Activated effector memory CD4-positive, alpha-beta T cell treated with anti-CD3 and anti-CD28 coated beads, Interleukin-2, amount 50 U/mL, for 16 hours (primary cell): Measurements from ENCODE around the gene PTGIS.
A peak's percentile ranks its signal among the peaks of the same experiment; 100 is the strongest.
"Not testable (repeated sequence)": the region's sequence is repeated elsewhere in the genome, so short reads cannot be mapped to it uniquely, and the experiment has no call there.

ENCODE experiments used
- DNase-seq: peaks from one replicate; pipeline ENCODE4 v3.0.0-alpha.2; 2020

PTGIS gene

DNA sequence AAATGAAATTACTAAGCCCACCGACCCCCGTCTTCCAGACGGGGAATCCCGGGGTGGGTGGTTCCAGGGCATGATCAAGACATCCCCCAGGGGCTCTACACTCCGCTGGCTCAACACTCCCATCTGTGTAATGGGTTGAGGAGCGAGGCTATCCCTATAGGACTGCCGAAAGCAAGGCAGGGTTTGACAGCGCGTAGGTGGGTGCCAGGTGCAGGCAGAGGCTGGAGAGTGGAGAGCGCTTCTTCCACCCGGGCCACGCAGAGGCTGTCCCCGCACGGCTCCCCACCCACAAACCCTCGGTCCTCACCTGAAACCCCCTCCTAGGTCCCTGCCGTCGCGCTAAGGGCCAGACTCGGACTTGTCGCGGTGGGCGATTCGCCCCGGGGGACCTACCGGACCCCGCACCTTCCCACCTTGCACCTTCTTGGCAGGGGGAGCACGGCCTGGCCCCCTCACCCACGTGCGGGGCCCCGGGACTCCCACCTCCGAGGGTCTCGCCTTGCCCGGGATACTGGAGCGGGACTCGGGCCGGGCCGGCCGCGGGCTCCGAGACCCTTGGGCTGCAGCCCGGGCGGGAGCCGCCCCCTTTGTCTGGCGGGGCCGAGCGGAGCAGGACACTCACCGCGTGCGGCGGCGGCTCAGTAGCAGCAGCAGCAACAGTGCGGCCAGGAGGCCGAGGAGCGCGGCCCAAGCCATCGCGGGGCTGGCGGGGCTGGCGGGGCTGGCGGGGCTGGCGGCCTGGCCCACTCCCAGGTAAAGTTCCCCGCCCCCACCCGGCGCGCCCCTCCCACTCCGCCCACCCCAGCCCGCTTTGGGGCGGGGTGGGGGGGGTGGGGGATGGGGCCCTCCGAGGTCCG lies at the start of gene PTGIS:
Gene PTGIS (minus strand): TSS at position 717 of the 857 bp plus-strand sequence. CDS start 21 bp downstream, at position 696.
- DNase-seq, result peak; percentile 62

DNA sequence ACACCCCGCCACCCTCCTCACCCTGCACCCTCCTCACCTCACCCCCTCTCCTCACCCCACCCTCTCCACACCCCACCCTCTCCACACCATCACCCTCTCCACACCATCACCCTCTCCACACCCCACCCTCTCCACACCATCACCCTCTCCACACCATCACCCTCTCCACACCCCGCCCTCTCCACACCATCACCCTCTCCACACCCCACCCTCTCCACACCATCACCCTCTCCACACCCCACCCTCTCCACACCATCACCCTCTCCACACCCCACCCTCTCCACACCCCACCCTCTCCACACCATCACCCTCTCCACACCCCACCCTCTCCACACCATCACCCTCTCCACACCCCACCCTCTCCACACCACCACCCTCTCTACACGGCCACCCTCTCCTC lies 49.5 kb upstream of the PTGIS start:
- not testable (repeated sequence) for DNase-seq

DNA sequence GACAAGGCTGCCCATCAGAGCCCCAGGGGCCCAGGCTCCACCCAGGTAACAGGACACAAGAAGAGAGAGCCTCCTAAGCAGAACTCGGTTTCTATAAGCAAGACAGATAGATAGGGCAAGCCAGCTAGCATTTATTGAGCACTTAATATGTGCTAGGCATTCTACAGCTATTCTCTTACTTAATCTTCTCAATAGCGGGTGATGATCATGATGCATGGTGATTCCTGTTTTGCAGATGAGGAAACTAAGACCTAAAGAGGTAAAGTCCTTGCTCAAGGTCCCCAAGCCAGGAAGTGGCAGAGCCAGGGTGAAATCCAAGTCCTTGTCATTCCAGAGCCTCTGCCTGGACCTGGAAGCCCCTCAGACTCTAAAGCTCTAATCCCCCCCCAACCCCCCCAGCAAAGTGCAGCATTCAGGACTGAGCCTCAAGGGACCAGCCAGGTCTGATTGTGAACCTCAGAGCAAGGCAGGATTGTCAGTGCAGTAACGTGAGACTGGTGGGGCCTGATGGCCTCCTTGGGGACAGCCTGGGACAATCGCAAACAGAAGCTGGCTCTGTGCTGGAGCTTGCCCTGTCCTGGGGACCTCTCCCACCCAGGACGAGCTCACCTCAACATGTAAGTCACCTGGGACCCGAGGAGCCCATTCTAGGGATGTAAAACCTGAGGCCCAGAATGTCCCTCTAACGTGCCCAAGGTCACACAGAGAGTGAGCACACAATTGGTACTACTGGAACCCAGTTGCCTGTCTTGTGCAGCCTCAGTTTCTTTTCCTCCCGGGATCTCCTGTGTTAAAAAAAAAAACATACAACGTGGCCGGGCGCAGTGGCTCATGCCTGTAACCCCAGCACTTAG lies 48.4 kb upstream of the PTGIS start:
- no peak for DNase-seq

DNA sequence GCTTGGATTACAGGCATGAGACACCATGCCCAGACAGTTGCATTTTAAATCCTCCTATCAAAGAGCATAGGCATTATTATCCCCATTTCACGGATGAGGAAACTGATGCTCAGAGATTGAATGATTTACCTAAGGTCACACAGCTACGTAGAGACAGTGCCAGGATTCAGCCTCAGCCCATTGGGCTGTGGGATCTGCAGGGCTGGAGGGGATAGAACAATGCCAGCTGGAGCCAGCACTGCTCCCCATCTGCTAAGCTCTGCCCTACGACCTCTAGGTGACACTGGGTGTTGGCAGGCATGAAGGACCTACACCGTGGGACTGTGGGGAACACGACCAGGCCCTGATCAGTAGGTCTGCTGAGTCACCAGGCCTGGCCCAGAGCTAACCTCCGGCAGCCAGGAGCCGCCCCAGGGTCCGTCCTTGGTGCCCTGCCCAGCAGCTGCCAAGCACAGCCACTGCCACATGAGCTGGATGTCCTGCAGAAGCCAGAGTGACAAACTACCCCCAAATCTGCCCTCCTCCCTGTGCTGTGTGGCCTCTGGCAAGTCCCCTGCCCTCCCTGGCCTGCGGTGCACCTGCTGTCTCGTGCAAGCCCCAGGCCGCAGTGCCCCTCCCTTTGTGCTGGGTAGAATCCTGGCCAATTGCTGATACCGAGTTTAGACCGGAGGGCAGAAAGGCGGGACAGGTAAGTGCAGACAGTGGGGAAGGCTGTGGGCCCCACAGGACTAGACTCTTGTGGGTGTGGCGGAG lies 47.6 kb upstream of the PTGIS start:
- no peak for DNase-seq

DNA sequence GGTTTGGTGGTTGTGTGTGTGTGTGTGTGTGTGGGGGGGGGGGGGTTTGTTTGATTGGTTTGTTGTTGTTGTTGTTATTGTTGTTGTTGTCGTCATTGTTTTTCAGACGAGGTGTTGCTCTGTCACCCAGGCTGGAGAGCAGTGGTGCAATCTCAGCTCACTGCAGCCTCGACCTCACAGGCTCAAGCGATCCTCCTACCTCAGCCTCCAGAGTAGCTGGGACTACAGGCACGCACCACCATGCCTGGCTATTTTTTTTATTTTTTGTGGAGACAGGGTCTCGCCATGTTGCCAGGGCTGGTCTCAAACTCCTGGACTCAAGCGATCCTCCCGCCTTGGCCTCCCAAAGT lies 47.1 kb upstream of the PTGIS start:
- not testable (repeated sequence) for DNase-seq

DNA sequence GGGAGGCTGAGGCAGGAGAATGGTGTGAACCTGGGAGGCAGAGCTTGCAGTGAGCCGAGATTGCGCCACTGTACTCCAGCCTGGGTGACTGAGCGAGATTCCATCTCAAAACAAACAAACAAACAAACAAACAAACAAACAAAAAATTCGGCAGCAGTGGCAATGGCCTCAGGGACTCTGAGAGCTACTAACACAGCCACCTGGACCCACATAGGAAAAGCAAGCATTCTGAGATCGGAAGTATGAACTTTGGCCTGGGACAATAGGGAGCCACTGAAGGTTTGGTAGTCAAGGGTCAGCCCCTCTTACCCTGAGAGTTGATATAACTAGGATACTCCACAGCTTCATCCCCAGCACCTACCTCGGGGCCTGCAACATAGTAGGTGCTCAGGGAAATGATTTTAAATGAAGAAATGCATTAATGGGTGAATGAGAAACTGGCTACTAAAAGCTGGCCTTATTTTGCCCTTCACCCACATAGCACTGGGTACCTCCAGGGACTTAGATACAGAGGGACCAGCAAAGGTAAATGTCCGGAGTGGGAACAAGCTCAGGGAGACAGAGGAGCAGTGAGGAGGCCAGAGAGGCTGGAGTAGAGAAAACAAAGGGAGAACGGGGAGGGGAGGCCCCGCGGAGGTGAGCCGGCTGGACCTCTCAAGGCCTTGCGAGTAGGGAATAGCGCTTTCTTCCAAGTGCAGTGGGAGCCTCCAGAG lies 46.6 kb upstream of the PTGIS start:
- no peak for DNase-seq

DNA sequence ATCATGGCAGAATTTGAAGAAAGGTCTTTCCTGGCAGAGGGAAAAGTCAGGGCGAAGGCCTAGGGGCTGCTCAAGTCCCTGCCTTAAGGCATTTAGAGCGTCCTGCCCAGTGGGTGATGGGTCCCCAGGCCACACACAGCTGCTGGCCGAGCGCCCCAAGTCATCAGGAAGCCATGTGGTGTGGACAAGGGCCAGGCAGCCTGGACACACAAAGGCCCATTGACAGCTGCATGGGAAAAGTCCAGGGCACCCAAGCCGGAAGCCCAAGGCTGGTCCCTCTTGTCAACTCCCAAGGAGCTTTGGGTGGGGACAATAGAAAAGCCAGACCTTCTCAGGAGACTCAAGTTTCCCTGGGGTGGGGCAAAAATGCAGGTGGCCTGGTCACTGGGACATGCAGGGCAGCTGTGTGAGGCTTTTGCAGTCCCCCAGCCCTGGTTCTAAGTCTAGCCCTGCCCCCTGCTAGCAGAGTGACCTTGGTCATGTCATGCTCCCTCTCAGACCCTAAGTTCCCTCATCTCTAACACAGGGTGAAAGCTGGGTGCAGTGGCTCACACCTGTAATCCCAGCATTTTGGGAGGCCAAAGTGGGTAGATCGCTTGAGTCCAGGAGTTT lies 44.3 kb upstream of the PTGIS start:
- DNase-seq, result no peak

DNA sequence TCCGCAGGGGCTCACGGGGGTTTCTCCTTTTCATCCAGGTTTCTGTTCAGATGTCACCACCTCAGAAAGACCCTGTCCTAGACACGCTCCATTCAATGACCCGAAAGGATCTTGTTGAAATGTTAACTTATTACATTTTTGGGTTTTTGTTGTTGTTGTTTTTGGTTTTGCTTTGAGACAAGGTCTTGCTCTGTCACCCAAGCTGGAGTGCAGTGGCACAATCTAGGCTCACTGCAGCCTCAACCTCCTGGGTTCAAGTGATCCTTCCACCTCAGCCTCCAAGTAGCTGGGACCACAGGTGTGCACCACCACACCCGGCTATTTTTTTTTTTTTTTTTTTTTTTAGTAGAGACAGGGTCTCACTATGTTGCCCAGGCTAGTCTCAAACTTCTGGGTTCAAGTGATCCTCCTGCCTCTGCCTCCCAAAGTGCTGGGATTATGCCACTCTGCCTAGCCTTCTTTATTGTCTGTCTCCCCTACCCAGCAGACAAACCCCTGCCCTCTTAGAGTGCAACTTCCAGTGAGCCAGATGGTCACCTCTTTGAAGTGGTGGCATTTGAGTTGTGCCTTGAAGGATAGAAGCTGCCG lies 43.7 kb upstream of the PTGIS start:
- DNase-seq, result not testable (repeated sequence)

DNA sequence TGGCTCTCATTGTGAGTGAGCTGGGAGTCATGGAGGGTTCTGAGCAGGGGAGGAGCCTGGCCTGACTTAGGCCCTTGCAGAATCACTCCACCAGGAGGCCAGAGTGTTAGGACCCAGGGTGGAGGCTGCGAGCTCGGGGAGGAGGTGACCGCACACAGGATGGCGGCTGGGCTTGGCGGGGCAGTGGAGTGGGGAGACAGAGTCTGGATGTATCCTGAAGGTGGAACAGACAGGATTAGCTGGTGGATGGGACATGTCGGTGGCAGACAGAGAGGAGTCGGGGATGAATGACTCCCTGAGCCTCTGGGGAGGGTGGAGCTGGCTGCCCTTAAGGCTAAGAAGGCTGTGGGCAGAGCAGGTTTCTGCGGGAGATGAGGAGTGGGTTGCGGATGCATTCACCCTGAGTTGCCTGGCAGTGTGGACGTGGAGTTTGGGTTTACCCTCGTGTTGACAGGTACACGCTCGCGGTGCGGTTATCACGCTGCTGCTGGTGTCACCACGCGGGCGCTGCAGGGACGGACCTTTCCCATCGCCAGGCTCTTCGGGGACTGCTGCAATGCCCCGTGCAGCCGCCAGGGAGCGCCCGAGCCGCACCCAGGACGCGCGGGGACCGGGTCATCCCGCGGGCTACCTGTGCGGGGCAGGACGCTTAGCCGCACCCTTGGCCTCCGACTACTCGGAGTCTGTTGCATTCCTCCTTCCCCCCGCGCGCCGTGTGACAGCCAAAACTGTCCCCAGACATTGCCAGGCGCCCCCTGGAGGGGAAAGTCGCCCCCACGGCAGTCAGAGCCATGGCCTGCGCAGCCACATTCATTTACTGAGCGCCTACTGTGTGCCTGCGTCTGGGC lies 43.0 kb upstream of the PTGIS start:
- peak; percentile 90 for DNase-seq

DNA sequence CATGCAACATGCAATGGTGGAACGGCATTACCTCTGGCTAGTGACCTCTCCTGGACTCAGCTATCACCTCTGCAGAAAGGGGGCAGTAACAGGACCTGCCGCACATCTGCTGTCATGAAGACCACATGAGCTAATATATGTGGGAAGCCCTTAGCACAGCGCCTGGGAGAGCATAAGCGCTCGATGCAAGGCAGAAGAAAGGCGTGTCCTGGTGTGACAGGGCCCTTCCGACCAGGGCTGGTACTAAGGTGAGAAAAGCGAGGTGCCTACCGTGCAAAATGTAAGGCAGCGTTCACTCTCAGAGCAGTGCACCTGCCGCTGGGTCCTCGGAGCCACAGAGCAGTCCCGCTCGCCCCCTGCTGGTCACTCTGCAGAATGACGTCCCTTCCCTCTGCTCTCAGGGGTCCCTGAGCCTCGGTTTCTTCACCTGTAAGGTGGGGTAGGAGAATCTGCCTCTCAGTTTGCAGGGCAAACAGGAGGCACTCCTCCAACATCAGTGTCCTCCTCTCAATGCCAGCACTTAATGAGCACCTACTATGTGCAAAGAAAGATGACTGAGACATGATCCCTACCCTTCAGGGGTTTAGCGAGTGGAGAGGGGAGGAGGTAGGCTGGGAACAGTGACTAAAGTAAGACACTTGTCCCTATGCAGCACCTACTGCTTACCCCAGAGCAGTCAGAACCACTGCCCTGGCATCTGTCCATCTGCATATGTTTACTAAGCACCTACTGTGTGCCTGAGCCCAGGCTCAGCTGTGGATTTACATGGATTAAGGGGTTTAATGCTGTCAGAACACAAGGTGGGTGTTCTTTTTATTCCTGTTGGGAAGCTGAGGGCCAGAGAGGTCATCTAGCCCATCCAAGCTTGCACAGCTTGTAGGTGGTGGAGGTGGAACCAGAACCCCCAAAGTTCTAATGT lies 41.1 kb upstream of the PTGIS start:
- peak; percentile 90 for DNase-seq

DNA sequence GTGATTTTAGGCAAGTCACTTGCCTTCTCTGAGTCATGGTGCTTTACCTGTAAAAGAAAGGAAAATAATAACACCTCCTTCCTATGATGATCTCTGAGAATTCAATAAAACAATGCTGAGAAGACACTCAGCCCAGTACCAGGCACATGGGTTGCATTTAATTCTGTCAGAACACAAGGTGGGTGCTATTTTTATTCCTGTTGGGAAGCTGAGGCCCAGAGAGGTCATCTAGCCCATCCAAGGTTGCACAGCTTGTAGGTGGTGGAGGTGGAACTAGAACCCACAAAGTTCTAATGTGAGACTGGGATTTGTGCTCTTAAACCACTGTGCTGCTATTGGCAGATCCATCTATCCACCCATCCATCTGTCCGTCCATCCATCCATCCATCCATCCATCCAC lies 39.6 kb upstream of the PTGIS start:
- DNase-seq, result no peak

DNA sequence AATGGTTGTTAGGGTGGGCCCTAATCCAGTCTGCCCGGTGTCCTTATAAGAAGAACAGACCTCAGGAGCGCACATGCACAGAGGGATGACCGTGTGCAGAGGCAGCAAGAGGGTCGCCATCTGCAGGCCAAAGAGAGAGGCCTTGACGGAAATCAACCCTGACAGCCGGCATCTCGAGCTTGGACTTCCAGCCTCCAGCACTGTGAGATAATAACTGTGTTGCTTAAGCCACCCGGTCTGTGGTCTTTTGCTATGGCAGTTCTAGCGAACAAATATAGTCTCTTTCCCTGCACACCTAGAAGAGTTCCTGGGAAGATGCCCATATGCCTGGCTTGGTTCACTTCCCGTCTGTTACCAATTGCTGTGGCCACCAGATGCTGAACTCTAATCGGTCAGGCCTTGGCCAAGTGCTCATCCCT lies 35.3 kb upstream of the PTGIS start:
- DNase-seq, result no peak

DNA sequence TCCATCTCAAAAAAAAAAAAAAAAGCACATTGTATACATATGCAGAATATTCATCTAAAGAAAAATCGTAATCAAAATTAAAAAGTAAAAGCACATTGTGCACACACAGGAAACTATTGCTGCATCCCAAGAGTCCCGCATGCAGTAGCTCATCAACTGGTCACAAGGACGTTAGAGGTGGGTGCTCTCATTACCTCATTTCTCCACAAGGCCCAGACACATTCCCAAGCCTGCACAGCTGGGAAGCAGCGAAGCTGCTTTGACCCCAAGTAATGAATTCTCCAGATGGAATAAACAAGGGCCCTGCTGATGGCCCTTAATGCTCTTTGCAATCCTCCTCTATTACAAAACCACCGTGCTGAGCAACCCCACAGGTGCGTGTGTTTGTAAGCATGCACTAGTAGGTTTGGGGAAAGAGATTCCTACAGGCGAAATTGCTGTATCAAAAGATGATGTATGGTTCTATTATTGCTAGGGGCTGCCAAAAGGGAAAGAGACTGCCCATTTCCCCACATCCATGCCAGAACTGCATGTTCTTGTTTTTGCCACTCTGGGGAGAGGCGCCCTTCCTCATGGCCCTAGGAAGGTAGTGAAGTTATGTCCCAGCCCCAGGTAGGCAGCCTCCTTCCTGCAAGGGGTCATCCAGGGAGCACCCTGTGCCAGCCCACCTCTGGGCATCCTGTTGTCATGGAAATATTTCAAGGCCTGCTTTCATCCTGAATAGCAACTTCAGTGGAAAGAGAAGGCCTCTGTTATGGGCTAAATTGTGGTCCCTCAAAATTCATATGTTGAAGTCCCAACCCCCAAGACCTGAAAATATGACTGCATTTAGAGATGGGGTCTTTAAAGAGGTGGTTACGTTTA lies 34.6 kb upstream of the PTGIS start:
- DNase-seq, result no peak

DNA sequence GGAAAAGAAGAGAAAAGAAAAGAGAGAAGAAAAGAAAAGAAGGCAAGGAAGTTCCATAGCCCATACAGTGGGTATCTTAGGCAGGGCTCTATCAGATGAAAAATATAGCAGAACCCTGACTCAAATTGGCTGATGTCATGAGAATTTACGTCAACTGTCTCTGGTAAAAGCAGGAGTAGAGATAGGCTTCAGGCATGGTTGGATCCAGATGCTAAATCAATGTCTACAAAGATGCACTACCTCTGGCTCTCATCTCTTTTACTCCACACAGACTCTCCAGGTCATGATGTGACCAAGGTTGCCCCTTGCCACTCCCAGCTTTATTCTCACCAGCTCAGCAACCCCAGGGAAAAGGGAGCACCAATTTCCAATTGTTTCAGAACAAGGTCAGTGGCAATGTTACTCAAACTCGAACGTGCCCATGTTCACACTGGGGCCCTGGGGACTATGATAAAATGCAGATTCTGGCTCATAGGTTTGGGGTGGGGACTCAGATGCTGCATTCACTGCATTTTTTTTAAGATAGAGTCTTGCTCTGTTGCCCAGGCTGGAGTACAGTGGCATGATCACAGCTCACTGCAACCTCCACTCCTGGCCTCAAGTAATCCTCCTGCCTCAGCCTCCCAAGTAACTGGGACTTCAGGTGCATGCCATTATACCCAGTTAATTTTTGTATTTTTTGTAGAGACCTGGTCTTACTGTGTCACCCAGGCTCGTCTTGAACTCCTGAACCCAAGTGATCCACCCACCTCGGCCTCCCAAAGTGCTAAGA lies 33.4 kb upstream of the PTGIS start:
- DNase-seq, result no peak

DNA sequence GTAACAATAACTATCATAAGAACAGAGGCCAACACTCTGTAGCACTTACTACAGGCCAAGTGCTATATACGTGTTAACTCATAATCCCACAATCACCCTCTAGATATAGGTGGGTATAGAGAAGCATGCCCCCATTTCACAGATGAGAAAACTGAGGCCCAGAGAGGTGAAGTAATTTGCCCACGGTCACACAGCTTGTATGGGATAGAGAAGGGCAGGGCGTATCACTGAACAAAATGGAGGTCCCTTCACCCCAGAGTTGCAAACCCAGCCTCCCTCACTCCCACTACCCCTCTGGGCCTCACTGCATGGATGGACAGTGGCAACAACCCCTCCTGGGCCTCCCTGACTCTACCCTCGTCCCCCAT lies 31.8 kb upstream of the PTGIS start:
- DNase-seq, result no peak

DNA sequence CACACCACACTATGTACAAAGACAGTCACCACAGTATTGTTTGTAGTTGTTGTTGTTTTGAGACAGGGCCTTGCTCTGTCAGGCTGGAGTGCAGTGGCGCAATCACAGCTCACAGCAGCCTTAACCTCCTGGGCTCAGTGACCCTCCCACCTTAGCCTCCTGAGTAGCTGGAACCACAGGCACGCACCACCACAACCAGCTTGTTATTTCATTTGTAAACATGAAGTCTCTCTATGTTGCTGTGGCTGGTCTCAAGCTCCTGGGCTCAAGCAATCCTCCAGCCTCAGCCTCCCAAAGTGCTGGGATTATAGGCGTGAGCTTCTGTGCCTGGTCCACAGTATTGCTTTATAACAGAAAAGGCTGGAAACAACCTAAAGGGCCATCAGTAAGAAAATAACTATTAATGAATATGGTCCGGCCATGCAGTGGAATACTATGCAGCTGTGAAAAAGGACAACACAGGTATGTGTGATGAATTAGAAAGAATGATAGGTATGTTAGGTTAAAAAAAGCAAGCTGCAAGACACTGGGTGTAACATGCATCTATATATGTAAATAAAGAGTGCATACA lies 30.0 kb upstream of the PTGIS start:
- no peak for DNase-seq

DNA sequence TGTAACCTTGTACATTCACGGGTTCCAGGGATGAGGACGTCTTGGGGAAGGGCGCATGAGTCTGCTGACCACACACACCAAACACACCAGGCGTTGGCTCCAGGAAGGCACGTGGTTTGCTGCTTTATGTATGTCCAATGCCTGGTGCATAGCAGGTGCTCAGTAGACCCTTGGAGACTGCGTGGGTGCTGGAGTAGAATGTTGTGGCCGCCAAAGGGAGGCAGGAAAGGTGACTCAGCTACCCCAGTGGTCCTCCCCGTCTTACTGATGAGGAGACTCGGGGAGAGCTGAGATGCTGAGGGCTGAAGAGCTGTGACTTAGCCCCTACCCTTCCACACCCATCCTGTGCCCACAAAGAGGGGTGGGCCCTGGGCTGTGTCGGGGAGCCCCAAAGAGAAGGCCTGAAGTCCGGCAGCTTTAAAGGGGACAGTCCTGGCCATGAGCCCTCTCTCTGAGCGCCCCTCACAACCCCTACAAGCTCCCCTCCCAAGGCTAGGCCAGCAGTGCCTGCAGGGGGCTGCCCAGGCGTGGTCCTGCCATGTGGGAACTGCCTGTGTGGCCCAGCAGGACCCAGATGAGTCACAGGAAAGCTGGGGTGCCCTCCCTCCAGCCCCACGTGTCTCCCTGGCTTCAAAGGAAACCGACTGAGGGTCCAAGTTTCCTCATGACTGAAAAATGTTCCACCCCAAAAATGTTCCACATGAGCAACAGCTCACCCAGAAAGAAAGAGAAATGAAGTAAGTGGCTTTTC lies 28.0 kb upstream of the PTGIS start:
- DNase-seq, result peak; percentile 85
